HG02798 (cell line): ENCODE measurements around the gene UBE4A.
A peak's percentile ranks its signal among the peaks of the same experiment; 100 is the strongest.

Experiments used
- ATAC-seq: cut with Tn5 transposase; IDR thresholded peaks from one replicate; pipeline ENCODE4 v1.9.1; 2021; ENCODE audit warnings: mild to moderate bottlenecking; ENCODE audit not compliant: unreplicated experiment, poor library complexity

Gene UBE4A, protein sequence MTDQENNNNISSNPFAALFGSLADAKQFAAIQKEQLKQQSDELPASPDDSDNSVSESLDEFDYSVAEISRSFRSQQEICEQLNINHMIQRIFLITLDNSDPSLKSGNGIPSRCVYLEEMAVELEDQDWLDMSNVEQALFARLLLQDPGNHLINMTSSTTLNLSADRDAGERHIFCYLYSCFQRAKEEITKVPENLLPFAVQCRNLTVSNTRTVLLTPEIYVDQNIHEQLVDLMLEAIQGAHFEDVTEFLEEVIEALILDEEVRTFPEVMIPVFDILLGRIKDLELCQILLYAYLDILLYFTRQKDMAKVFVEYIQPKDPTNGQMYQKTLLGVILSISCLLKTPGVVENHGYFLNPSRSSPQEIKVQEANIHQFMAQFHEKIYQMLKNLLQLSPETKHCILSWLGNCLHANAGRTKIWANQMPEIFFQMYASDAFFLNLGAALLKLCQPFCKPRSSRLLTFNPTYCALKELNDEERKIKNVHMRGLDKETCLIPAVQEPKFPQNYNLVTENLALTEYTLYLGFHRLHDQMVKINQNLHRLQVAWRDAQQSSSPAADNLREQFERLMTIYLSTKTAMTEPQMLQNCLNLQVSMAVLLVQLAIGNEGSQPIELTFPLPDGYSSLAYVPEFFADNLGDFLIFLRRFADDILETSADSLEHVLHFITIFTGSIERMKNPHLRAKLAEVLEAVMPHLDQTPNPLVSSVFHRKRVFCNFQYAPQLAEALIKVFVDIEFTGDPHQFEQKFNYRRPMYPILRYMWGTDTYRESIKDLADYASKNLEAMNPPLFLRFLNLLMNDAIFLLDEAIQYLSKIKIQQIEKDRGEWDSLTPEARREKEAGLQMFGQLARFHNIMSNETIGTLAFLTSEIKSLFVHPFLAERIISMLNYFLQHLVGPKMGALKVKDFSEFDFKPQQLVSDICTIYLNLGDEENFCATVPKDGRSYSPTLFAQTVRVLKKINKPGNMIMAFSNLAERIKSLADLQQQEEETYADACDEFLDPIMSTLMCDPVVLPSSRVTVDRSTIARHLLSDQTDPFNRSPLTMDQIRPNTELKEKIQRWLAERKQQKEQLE

DNA sequence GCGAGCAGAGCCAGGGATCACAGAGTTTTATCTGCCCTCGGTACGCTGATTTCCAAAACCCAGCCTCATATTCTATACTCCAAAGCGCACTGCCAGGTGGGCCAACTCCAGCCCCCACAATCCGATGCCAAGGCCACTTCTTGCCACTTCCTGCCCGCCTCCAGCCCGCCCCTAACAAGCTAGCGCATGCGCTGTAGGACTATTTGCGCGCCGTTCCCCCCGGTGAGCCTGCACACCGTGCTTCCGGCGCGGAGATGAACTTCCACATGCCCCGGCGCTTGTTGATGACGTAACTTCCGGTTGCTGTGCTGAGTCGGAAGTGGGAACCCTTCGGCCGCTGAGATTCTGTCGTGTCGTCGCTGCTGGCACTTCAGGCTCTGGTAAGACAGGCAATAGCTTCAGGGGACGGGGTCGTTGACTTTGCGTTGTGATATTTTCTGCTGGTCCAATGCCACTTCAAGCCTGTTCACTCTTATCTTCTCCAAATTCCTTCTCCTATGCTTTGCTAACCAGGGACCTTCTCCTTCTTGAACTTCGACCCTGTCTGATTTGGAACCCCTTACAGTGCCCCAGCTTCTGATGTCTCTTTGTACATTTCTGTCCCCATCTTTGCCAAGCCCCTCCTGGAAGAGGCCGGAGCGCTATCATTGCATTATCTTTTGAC lies at the start of gene UBE4A:
Gene UBE4A (plus strand): TSS at position 306 of the 664 bp plus-strand sequence. CDS start 5,481 bp downstream, outside the sequence.
- ATAC-seq, result peak; percentile 98

DNA sequence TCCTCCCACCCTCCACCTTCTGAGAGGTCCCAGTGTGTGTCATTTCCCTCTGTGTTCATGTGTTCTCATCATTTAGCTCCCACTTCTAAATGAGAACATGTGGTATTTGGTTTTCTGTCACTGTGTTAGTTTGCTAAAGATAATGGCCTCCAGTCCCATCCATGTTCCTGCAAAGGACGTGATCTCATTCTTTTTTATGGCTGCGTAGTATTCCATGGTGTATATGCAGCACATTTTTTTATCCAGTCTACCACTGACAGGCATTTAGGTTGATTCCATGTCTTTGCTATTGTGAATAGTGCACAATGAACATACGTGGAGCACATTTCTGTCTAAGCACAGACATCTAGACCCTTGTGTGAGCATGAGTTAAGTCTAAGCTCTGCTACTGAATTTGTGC lies 49.1 kb upstream of the UBE4A start:
- ATAC-seq, result no peak

DNA sequence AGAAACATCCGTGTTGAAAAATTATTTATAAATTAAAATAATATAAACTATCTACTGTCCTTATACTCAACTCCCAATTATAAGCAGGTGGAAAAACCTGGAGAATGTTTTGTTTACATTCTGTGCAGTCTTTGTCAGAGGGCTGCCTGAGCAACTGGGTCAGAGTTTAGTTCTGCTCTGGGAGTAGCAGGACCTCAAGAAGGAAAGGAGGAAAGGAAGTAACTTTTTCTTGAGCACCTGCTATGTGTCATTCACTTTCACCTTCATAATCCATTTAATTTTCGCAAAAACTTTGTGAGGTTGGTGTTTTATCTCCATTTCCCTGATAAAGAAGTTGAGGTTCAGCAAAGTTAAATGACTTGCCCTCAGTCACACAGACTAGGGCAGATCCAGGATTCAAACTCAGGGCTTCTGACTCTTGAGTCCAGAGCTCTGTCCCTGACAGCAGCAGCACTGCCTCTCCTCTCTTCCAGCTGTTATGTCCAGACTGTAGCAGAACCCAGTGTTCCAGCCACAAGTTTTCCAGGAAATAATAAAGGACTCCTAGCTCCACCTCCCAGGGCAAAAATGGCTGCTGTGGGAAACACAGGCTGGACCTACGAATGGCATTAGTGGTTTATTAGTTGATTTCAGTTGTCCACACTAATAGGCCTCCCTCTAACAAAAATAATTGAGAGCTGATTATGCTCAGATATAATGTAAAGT lies 48.5 kb upstream of the UBE4A start:
- no peak for ATAC-seq

DNA sequence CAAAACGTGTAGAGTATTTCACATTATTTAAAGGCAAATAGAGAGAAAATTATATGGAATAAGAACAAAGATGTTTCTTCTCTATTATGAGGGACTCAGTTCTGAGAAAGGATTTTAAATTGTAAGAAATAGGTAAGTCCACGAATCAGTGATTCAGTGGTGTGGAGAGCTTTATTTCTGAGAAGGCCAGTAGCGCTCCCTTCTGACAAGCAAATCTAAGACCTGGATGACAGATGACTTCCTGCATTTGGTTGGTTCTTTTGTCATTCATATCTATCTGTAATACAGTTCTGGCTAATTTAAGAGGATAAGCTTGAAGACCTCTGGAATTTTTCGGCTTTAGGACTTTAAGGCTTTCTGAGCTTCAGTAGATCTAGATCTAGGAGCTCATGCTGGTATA lies 47.9 kb upstream of the UBE4A start:
- ATAC-seq, result no peak

DNA sequence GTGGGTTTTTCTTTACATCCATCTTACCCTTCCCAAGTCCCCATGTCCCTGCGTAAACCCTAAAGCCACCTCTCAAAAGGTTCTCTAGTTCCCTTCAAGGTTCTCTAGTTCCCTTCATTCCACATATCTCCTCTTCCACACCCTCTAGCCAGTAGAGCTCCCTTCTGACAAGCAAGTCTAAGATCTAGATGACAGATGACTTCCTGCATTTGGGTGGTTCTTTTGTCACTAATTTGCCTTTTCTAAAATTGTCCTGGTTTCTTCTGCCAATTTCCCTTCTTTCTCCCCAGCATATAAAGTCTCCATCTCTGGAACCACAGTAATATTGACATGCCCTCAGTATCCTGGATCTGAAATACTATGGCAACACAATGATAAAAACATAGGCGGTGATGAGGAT lies 47.1 kb upstream of the UBE4A start:
- no peak for ATAC-seq

DNA sequence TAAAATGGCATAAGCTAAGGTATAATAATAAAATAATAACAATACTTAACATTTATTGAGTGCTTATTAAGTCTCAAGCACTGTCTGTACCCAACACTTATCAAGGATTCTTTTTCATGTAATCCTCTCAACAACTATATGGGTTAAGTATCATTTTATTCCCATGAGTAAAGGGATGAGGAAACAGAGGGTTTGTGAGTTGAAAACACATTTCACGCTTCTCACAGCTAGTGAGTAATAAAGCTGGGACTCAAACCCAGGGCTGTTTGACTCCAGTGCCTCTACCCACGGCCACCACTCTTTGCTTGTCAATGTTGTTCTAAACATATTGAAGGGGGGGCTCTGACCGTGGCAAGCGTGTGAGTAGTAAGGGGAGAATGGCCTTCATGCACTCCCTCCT lies 46.2 kb upstream of the UBE4A start:
- no peak for ATAC-seq

DNA sequence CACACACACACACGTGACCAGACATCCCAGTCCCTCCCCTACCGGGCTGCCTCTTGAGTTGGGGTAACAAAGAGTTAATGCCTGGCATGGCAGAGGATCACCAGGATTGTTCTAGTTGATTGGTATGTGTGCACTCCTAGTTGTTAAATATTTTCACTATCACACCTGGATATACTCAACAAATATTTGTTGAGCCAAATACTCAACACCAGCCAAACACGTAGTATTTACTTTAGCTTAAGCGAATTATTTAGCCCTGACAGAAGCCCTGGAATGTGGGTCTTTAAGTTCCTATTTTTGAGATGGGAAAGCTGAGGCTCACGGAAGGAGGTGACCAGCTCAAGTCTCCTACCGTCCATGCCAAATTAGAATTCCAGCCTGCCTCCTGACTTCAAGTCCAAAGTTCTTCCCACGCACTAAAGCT lies 44.4 kb upstream of the UBE4A start:
- ATAC-seq, result no peak

DNA sequence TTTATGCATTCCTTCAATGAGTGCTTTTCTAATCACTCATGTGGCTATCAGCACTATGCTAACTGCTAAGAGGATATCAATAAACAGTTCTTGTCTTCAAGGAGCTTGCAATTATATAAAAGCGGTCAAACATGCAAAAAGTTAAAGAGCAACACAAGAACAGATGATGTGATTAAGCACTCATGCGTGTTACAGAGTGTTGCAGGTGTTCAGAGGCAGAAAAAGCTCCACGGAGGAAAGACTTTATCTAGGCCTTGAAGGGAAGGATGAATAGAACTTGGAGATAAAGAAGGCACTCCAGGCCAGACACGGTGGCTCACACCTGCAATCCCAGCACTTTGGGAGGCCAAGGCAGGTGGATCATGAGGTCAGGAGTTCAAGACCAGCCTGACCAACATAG lies 41.3 kb upstream of the UBE4A start:
- no peak for ATAC-seq

DNA sequence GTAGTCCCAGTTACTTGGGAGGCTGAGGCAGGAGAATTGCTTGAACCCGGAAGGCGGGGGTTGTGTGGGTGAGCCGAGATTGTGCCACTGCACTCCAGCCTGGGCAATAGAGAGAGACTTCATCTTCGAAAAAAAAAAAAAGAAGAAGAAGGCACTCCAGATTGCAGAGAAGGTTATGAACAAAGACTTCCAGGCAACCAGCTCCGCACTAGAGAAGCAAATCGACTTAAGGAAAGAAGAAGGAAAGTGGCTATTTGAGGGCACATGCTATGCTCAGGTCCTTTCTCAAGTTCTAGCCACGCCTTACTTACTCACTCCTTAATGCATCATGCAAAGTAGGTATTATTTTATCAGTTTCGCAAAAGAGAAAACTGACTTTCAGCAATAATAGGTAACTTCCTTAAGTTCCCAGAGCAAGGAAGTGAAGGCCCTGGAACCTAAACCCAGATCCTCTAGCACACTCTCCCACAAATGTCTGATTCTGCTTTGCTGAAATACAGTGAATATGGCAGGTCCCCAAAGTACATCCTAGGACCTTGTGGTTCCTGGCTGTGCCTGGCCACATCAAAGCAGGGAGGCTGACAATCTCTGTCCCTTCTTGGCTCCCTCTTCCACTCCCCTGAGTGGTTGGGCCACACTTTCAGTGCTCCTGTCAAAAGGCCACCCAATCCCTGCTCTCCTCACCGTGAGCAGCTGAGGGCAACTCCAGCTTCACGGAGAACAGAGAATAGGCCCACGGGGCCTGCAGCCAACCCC lies 40.6 kb upstream of the UBE4A start:
- no peak for ATAC-seq

DNA sequence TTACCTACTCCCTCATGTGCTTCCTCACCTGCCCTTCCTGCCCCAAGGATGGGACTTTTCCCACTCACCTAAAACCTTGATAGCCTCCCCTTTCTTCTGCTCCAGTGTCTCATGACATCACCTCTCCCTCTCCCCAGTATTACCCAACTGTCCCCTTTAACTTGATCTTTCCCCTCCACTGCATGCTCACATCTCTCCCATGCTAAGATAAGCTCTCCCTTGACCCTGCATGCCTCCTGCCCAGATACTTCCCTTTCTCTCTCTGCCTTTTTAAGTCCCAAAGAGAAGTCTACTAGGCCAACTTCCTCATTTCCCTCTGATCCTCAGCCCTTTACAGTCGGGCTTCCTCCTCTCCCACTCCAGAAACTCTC lies 40.1 kb upstream of the UBE4A start:
- no peak for ATAC-seq

DNA sequence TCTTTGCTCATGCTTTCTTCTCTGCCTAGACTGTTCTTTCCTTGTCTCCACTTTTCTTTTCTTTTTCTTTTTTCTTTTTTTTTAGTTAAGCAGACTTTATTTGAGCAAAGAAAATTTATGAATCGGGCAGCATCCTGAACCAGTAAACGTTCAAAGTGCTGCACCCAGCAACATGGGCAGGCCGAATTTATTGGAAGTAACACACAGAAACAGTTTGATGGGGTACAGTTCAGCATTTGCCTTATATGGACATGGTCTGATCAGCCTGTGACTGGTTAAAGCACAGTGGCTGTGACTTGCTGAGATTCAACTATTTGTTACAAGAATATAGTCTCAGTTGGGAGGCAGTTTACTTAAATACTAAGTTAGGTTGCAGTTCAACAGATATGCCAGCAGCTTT lies 38.9 kb upstream of the UBE4A start:
- no peak for ATAC-seq

DNA sequence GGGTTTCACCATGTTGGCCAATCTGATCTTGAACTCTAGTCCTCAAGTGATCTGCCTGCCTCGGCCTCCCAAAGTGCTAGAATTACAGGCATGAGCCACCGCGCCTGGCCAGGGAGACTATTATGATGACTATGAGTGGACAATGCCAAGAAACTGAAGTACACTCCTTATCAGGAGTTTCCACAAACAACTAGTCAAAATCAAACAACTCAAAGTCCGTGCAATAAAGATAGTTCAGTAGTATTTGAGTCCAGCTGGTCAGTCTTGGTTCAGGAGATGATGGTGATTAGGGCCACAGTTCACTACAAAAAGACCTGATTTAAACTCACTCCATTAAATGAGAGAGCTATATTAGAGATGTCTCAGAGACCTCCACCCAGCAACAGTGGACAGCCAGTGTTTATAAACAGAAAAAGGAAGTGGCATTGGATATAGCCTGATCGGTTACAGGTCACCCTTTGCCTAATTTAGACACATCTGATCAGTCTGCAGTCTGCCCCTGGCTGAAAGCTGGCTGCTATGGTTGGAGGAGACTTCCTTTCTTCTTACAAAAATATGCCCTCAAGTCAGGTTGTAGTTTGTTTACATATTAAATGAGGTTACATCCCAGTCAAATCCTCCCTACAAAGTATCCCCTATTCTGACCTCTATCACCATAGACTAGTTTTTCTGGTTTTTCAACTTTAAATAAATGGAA lies 37.9 kb upstream of the UBE4A start:
- no peak for ATAC-seq

DNA sequence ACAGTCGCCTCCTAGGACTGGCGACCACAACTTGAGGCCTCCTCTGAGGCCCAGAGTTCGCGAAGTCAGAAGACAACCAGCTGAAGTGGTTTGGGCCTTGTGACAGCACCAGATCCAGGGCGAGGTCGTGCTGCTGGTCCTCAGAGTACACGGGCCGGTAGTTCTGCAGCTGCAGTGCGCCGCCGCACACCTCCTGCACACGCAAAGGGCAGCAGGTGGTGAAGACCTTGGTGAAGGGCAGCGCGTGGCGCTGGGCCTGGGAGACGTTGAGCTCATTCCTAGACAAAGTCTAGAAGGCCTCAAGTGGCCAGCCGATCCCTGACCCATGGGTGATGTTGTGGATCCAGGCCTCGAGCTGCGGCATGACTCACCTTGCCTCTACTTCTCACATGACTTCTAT lies 36.7 kb upstream of the UBE4A start:
- ATAC-seq, result no peak

DNA sequence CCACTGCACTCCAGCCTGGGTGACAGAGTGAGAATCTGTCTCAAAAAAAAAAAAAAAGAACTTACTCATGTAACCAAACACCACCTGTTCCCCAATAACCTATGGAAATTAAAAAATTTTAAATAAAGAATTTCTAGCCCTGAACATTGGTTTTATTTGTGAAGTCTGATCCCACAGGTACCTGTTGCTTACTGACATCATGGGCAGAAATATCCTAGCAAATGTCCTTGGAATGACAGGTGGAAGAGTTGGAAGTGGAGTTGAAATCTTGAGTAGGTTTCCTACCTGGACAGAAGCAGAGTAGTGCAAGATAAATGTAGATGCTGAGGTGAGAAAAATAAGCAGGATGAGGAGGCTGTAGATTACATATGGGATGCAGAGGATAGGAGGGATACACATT lies 34.1 kb upstream of the UBE4A start:
- no peak for ATAC-seq

DNA sequence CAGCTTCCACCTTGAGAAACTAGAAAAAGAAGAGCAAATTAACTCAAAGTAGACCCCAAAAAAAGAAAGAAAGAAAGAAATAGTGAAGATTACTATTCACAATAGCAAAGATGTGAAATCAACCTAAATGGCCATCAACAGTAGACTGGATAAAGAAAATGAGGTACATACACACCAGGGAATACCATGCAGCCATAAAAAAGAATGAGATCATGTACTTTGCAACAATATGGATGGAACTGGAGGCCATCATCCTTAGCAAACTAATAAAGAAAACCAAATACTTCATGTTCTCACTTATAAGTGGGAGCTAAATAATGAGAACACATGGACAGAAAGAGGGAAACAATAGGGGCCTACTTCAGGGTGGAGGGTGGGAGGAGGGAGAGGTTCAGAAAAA lies 30.7 kb upstream of the UBE4A start:
- no peak for ATAC-seq

DNA sequence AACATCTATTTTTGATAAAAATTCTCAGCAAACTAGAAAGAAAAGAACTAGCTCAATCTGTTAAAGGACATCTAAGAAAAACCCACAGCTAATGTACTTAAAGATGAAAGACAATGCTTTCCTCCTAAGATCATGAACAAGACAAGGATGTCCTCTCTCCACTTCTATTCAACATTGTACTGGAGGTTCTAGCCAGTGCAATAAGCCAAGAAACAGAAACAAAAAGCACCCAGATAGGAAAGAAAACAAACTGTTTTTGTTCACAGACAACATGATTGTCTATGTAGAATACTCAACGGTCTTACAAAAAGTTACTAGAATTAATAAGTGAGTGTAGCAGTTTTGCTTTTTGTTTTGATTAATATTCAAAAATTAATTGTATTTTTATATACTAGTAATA lies 24.7 kb upstream of the UBE4A start:
- ATAC-seq, result no peak

DNA sequence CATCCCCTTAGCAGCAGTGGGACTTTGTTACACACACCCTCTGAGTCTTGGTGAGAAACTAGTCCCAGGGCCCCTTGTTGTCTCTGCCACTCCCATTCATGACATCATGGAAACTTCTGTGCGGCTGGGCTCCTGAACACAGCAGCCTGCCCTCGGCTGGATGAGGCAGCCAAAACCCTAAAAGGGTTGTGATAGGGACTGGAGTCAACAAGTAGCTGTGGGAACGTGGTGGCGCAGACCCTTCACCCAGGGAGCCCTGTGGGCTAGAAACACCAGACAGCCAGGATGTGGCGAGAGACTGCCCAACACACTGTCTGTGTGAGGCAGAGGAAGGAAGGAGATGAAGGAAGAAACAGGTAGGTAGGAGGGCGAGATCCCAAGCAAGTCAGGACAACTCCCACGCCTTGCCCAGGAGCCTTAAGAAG lies 20.8 kb upstream of the UBE4A start:
- no peak for ATAC-seq

DNA sequence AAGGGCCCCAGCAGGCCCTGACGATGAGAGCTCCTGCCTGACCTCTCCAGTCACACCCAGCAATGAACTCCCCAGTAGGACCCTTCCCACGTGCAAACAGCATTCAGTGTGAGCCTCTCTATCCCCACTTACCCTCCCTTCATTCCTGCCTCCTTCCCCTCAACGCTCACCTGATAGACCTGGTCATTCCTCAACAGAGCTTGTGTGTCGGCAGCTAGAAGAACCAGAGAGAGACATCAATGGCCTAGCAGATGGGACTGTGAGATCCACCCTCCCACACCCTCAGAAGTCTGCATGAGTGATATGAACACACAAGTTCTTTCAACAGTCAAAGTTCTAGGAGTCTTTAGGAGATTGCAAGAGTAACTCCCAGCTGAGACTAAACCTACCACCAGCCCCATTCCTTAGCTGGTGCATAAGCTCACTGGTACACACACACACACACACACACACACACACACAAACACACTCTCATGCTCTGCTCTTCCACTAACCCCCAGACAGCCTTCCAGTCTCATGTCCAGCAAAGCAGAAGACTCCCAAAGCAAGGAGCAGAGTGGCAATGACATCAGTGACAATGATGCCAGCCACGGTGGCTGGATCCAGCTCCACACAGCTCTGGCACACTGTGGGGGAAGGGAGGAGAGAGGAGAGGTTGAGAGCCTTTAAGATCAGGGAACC lies 20.0 kb upstream of the UBE4A start:
- no peak for ATAC-seq
